Loucy (cell line): Measurements from ENCODE around the gene HERPUD2.

Experiments used
- EZH2phosphoT487 ChIP-seq: fragments of 200-600 bp; IDR thresholded peaks from 2 replicates; pipeline ENCODE4 v1.6.1; 2018; ENCODE audit warnings: antibody characterized with exemption, mild to moderate bottlenecking, moderate library complexity, borderline replicate concordance
- TF ChIP-seq, protein P1 (sequence below): fragments of 200-600 bp; sonication (generic); conservative IDR thresholded peaks from 2 replicates; pipeline ENCODE4 v1.5.1; 2014; ENCODE audit warnings: mild to moderate bottlenecking, antibody characterized with exemption, low read length

DNA sequence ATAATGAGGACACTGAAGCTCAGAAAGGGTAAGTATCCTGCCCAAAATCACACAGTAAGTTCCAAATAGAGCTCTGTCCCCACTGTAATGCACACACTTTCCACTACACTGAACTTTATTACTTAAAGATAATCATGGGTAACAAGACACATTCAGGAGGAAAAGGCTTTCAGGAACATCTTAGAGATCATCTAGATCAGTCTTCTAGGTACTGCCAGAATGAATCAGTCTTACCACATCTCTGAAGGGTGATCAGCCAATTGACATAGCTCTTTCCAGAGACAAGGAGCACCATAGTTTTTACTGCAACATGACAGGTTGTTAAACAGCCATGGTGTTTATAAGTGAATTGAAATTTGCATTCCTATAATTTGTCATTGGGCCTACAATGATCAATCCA is 5.4 kb upstream of the HERPUD2 start:
- TF ChIP-seq, protein P1, sequence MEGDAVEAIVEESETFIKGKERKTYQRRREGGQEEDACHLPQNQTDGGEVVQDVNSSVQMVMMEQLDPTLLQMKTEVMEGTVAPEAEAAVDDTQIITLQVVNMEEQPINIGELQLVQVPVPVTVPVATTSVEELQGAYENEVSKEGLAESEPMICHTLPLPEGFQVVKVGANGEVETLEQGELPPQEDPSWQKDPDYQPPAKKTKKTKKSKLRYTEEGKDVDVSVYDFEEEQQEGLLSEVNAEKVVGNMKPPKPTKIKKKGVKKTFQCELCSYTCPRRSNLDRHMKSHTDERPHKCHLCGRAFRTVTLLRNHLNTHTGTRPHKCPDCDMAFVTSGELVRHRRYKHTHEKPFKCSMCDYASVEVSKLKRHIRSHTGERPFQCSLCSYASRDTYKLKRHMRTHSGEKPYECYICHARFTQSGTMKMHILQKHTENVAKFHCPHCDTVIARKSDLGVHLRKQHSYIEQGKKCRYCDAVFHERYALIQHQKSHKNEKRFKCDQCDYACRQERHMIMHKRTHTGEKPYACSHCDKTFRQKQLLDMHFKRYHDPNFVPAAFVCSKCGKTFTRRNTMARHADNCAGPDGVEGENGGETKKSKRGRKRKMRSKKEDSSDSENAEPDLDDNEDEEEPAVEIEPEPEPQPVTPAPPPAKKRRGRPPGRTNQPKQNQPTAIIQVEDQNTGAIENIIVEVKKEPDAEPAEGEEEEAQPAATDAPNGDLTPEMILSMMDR = no peak
- no peak for TF ChIP-seq EZH2phosphoT487
